HEK293 (cell line): ENCODE results near the gene AGXT2.

Experiments used
- CTCF ChIA-PET: fragments of 350-600 bp; formaldehyde crosslinking; extraction: SDS; loops from one replicate; lab custom pipeline; 2021; ENCODE audit warnings: antibody characterized with exemption; lab: Yijun Ruan, JAX
- POLR2A ChIA-PET: fragments of 300-600 bp; formaldehyde crosslinking; extraction: SDS; loops from one replicate; lab custom pipeline; 2020; ENCODE audit warnings: antibody characterized with exemption, inconsistent platforms; lab: Yijun Ruan, JAX
- H3K27ac ChIP-seq: fragments of 200-500 bp; sonication (Bioruptor generic); 2 replicates; pipeline ENCODE4 v1.5.1; 2014; ENCODE audit warnings: low read depth, low read length, control low read depth, inconsistent platforms; ENCODE audit errors: extremely low read depth
- H3K36me3 ChIP-seq, 2 experiments: fragments of 200-500 bp in 1 of 2; sonication (Bioruptor generic) in 1 of 2; 1 replicate in 1 of 2; 2 replicates in 1 of 2; pipeline ENCODE4 v1.5.1; 2014 to 2017; ENCODE audit warnings: inconsistent platforms in 2 of 2, low read length in 2 of 2; ENCODE audit not compliant: control insufficient read depth in 2 of 2, insufficient read depth in 1 of 2
- H3K4me1 ChIP-seq: fragments of 200-500 bp; sonication (Bioruptor generic); 2 replicates; pipeline ENCODE4 v1.5.1; 2014; ENCODE audit warnings: mild to moderate bottlenecking, low read length, inconsistent platforms; ENCODE audit not compliant: control insufficient read depth, insufficient read depth
- H3K4me3 ChIP-seq: 2 replicates; pipeline ENCODE4 v1.5.1; 2011; ENCODE audit warnings: low read depth, mild to moderate bottlenecking, control low read depth, low read length, moderate library complexity
- H3K9me3 ChIP-seq: fragments of 200-500 bp; sonication (Bioruptor generic); 2 replicates; pipeline ENCODE4 v1.5.1; 2014; ENCODE audit warnings: low read depth, low read length, inconsistent platforms; ENCODE audit not compliant: control insufficient read depth, insufficient read depth
- GLI2 ChIP-seq: fragments of 450-650 bp; formaldehyde crosslinking; IDR thresholded peaks from 2 replicates; pipeline ENCODE4; 2017; ENCODE audit warnings: missing biosample characterization, missing genetic modification characterization, low read depth, borderline replicate concordance
- INSM2 ChIP-seq: fragments of 450-650 bp; formaldehyde crosslinking; IDR thresholded peaks from 2 replicates; pipeline ENCODE4 v1.5.1; 2016; ENCODE audit warnings: missing biosample characterization, missing genetic modification characterization
- REPIN1 ChIP-seq: fragments of 450-650 bp; formaldehyde crosslinking; IDR thresholded peaks from 2 replicates; pipeline ENCODE4 v1.5.1; 2017; ENCODE audit warnings: missing biosample characterization, missing genetic modification characterization, low read depth
- ZBTB1 ChIP-seq: fragments of 450-650 bp; formaldehyde crosslinking; IDR thresholded peaks from 2 replicates; pipeline ENCODE4 v1.5.1; 2016; ENCODE audit warnings: missing biosample characterization, missing genetic modification characterization
- ZBTB21 ChIP-seq: fragments of 450-650 bp; formaldehyde crosslinking; IDR thresholded peaks from 2 replicates; pipeline ENCODE4 v1.5.1; 2017; ENCODE audit warnings: missing biosample characterization, missing genetic modification characterization
- ZFP41 ChIP-seq: fragments of 450-650 bp; formaldehyde crosslinking; IDR thresholded peaks from 2 replicates; pipeline ENCODE4 v1.5.1; 2016; ENCODE audit warnings: missing biosample characterization, missing genetic modification characterization, borderline replicate concordance
- ZNF112 ChIP-seq: fragments of 450-650 bp; formaldehyde crosslinking; IDR thresholded peaks from 2 replicates; pipeline ENCODE4 v1.5.0; 2017; ENCODE audit warnings: missing biosample characterization, missing genetic modification characterization
- ZNF140 ChIP-seq: fragments of 450-650 bp; formaldehyde crosslinking; IDR thresholded peaks from 2 replicates; pipeline ENCODE4 v1.5.1; 2016; ENCODE audit warnings: missing biosample characterization, missing genetic modification characterization
- ZNF175 ChIP-seq: fragments of 450-650 bp; formaldehyde crosslinking; IDR thresholded peaks from 2 replicates; pipeline ENCODE4 v1.5.1; 2016; ENCODE audit warnings: missing biosample characterization, missing genetic modification characterization
- ZNF19 ChIP-seq: fragments of 450-650 bp; formaldehyde crosslinking; IDR thresholded peaks from 2 replicates; pipeline ENCODE4; 2016; ENCODE audit warnings: missing biosample characterization, missing genetic modification characterization, low read depth
- ZNF2 ChIP-seq: fragments of 450-650 bp; formaldehyde crosslinking; IDR thresholded peaks from 2 replicates; pipeline ENCODE4 v1.5.1; 2016; ENCODE audit warnings: missing biosample characterization, missing genetic modification characterization
- ZNF433 ChIP-seq: fragments of 450-650 bp; formaldehyde crosslinking; IDR thresholded peaks from 2 replicates; pipeline ENCODE4 v1.5.1; 2016; ENCODE audit warnings: missing biosample characterization, missing genetic modification characterization, low read depth
- ZNF510 ChIP-seq: fragments of 450-650 bp; formaldehyde crosslinking; IDR thresholded peaks from 2 replicates; pipeline ENCODE4 v1.5.1; 2018; ENCODE audit warnings: mild to moderate bottlenecking, missing genetic modification characterization, missing biosample characterization; ENCODE audit not compliant: insufficient replicate concordance
- ZNF555 ChIP-seq: fragments of 450-650 bp; formaldehyde crosslinking; conservative IDR thresholded peaks from 2 replicates; pipeline ENCODE4 v1.5.1; 2017; ENCODE audit warnings: missing biosample characterization, mild to moderate bottlenecking, missing genetic modification characterization, inconsistent platforms
- ZNF561 ChIP-seq: fragments of 450-650 bp; IDR thresholded peaks from 2 replicates; pipeline ENCODE4 v1.5.1; 2018; ENCODE audit warnings: missing biosample characterization, missing genetic modification characterization, borderline replicate concordance
- ZNF626 ChIP-seq: fragments of 450-650 bp; sonication (Bioruptor Pico); formaldehyde crosslinking; IDR thresholded peaks from 2 replicates; pipeline ENCODE4 v1.5.1; 2018; ENCODE audit warnings: missing biosample characterization, missing genetic modification characterization, inconsistent platforms
- ZNF692 ChIP-seq: fragments of 450-650 bp; formaldehyde crosslinking; IDR thresholded peaks from 2 replicates; pipeline ENCODE4 v1.5.1; 2016; ENCODE audit warnings: missing biosample characterization, missing genetic modification characterization

AGXT2 gene

GRCh38 chr5:35066260-35066795 lies 18.6 kb upstream of the AGXT2 start (continued):
- TF ChIP-seq INSM2 (tag by site-specific recombination) (no peak), REPIN1 (tag by site-specific recombination) (no peak), ZNF692 (tag by site-specific recombination) (no peak), ZBTB1 (tag by site-specific recombination) (no peak), GLI2 (tag by site-specific recombination) (no peak)
- TF ChIP-seq, all 188 proteins: peak for 0

- no peaks in the 10 kb centered on the region for H3K4me1 ChIP-seq
- no peaks in the 10 kb centered on the region for H3K36me3 ChIP-seq
- H3K27ac ChIP-seq = no peak overlapping the region
- ChIA-PET POLR2A (interaction anchor here (0.7 kb wide), 1 partner anchor 210 kb away, joined by 3 read pairs; no protein-coding TSS in a partner anchor), CTCF (no interaction called here)
- H3K9me3 ChIP-seq = no peaks in the 10 kb centered on the region
- H3K4me3 ChIP-seq = no peak overlapping the region
- TF ChIP-seq ZNF433 (tag by site-specific recombination) (no peak), ZNF140 (tag by site-specific recombination) (no peak), ZNF561 (tag by site-specific recombination) (no peak), ZNF19 (no peak), ZFP41 (tag by site-specific recombination) (no peak), ZNF2 (tag by site-specific recombination) (no peak)
Observed at GRCh38 chr5:35063414-35063813, 15.7 kb upstream of the AGXT2 start.

GRCh38 chr5:35061211-35061770 lies 13.5 kb upstream of the AGXT2 start:
- Histone ChIP-seq H3K9me3 (no peaks in the 10 kb centered on the region), H3K4me1 (no peaks in the 10 kb centered on the region), H3K36me3 (no peaks in the 10 kb centered on the region), H3K4me3 (no peak overlapping the region), H3K27ac (no peak overlapping the region)
- TF ChIP-seq ZNF626 (tag by site-specific recombination) = no peak
- CTCF ChIA-PET = no interaction called here
- POLR2A ChIA-PET = no interaction called here

- TF ChIP-seq ZNF112 (tag by site-specific recombination) = no peak
- no peak for TF ChIP-seq ZBTB21
- no peak for TF ChIP-seq ZNF692 (tag by site-specific recombination)
- TF ChIP-seq ZNF510 = no peak
- TF ChIP-seq ZNF555 (tag by site-specific recombination) = no peak
- no peak for TF ChIP-seq ZNF175
- H3K4me1 ChIP-seq = no peaks in the 10 kb centered on the region
- no peak overlapping the region for H3K4me3 ChIP-seq
- H3K27ac ChIP-seq = no peak overlapping the region
- ChIA-PET POLR2A (no interaction called here), CTCF (no interaction called here)
- H3K36me3 ChIP-seq = no peaks in the 10 kb centered on the region
- H3K9me3 ChIP-seq = no peaks in the 10 kb centered on the region
Observed at GRCh38 chr5:35060236-35060635, 12.5 kb upstream of the AGXT2 start.
